CD8-positive, alpha-beta memory T cell (primary cell): Measurements from ENCODE around the gene ARHGAP32. TPM values are rescaled to one million over a fixed set of nuclear protein-coding genes. Genes with fewer than 3 reads are reported as not detected.
"Not testable (repeated sequence)": the region's sequence is repeated elsewhere in the genome, so short reads cannot be mapped to it uniquely, and the experiment has no call there.

Experiments used
- CTCF ChIA-PET: fragments of 350-600 bp; sonication (Branson Sonifier 250); formaldehyde crosslinking; loops from one replicate; lab custom pipeline; 2021; ENCODE audit warnings: antibody characterized with exemption; lab: Charles Lee
- POLR2A ChIA-PET: fragments of 350-600 bp; sonication (Branson Sonifier 250); formaldehyde crosslinking; loops from one replicate; lab custom pipeline; 2021; ENCODE audit warnings: antibody characterized with exemption; lab: Charles Lee
- DNase-seq, 5 donors: peaks; one replicate each; pipeline versions ENCODE4 v3.0.0 to v3.0.0-alpha.2; 2020 to 2022; ENCODE audit warnings: mixed read lengths in 1 of 5
- H3K27ac ChIP-seq: one replicate; pipeline ENCODE4 v1.7.0; 2013; ENCODE audit warnings: low read depth, mild to moderate bottlenecking, low read length, moderate library complexity
- H3K27me3 ChIP-seq: 2 replicates; pipeline ENCODE4 v1.7.0; 2013; ENCODE audit warnings: low read length, mild to moderate bottlenecking; ENCODE audit not compliant: insufficient read depth, poor library complexity, severe bottlenecking
- H3K36me3 ChIP-seq: 2 replicates; pipeline ENCODE4 v1.7.0; 2013; ENCODE audit warnings: mild to moderate bottlenecking, low read length, moderate library complexity; ENCODE audit not compliant: insufficient read depth
- H3K4me1 ChIP-seq: 2 replicates; pipeline ENCODE4 v1.7.0; 2013; ENCODE audit warnings: mild to moderate bottlenecking, low read length, moderate library complexity; ENCODE audit not compliant: insufficient read depth
- H3K4me3 ChIP-seq: 2 replicates; pipeline ENCODE4 v1.7.0; 2013; ENCODE audit warnings: mild to moderate bottlenecking, low read length
- H3K9me3 ChIP-seq: 2 replicates; pipeline ENCODE4 v1.7.0; 2013; ENCODE audit warnings: mild to moderate bottlenecking, low read length
- H3K27ac Mint-ChIP-seq, 8 donors: one replicate each; pipeline ENCODE4 v1.8.0; 2020 to 2021; ENCODE audit warnings: mixed read lengths in 8 of 8, mild to moderate bottlenecking in 6 of 8, inconsistent platforms in 3 of 8, moderate library complexity in 3 of 8
- H3K27me3 Mint-ChIP-seq, 2 donors: one replicate each; pipeline ENCODE4 v1.8.0; 2020 to 2021; ENCODE audit warnings: mixed read lengths in 2 of 2, mild to moderate bottlenecking in 1 of 2, moderate library complexity in 1 of 2
- H3K36me3 Mint-ChIP-seq, 3 donors: one replicate each; pipeline ENCODE4 v1.8.0; 2020 to 2021; ENCODE audit warnings: mixed read lengths in 3 of 3, inconsistent platforms in 1 of 3, mild to moderate bottlenecking in 1 of 3
- H3K4me1 Mint-ChIP-seq, 3 donors: one replicate each; pipeline ENCODE4 v1.8.0; 2020 to 2021; ENCODE audit warnings: mixed read lengths in 3 of 3, inconsistent platforms in 1 of 3, mild to moderate bottlenecking in 1 of 3
- H3K4me3 Mint-ChIP-seq, 7 donors: one replicate each; pipeline ENCODE4 v1.8.0; 2020 to 2021; ENCODE audit warnings: mixed read lengths in 7 of 7, mild to moderate bottlenecking in 6 of 7, moderate library complexity in 4 of 7, inconsistent platforms in 2 of 7
- H3K9me3 Mint-ChIP-seq, 5 donors: one replicate each; pipeline ENCODE4 v1.8.0; 2020 to 2022; ENCODE audit warnings: mixed read lengths in 5 of 5, mild to moderate bottlenecking in 3 of 5, moderate library complexity in 2 of 5, inconsistent platforms in 1 of 5
- polyA plus RNA-seq: library from polyadenylated mRNA; unstranded; fragments of 300-500 nt; fragmentation: Illumina TruSeq; gene quantifications from one replicate; pipeline ENCODE4 v1.2.3, GENCODE V29; 2021
- total RNA-seq, 2 experiments: library from RNA; stranded (reverse); gene quantifications; one replicate each; pipeline ENCODE4 v1.2.3, GENCODE V29; 2021

Gene ARHGAP32
- total and polyA plus RNA-seq, 3 experiments from 2014 or later: 0.48 to 3.1 (median 2.1) TPM

DNA sequence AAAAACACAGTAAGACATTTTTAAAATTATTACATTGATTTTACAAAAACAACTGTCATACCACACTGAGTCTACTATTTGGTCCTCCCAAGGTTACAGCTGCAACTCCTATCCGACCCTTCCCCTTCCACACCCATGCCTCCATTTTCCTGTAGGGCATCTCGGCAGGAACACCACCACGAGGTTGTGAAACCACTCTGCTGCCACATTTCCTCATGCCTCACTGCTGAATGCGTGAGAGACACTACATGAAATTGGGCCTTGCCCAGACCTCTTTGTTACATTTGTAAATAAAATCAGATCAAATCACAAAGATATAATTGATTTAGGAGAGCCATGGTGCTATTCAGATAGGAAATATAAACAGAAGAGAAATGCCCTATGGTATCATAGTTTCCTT, 2.0 kb downstream of the ARHGAP32 start:
- DNase-seq: no peak
- Mint-ChIP-seq H3K27ac (no peak overlapping the region), H3K4me1 (no peaks in the 10 kb centered on the region), H3K36me3 (peaks cover 0 to 13% (median 1%) of the 10 kb centered on the region in 3 donors), H3K27me3 (no peaks in the 10 kb centered on the region), H3K9me3 (peaks cover 0 to 10% (median 4%) of the 10 kb centered on the region in 5 donors), H3K4me3 (no peak overlapping the region)
- Histone ChIP-seq H3K9me3 (no peaks in the 10 kb centered on the region), H3K27ac (no peak overlapping the region), H3K4me1 (no peaks in the 10 kb centered on the region), H3K36me3 (no peaks in the 10 kb centered on the region), H3K27me3 (no peaks in the 10 kb centered on the region), H3K4me3 (no peak overlapping the region)
- POLR2A ChIA-PET: no interaction called here
- CTCF ChIA-PET: no interaction called here

DNA sequence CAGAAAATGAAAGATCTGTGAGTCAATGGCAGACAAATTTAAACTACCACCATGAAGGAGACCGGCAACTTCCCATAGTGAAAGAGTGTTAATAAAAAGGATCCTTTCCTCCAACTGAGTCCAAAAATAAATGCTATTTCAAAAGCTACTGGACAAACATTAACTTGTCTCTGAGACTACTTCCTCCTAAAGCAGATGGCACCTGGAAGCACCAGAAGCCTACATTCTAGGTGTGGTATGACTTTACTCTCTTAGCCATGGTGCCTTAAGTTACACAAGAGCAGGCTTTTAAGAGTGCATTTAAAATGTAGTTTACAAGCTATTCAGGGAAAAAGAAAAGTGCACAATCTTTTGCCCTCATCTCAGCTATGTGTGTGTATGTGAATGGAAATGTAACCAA, 2.5 kb downstream of the ARHGAP32 start:
- no peaks in the 10 kb centered on the region for H3K9me3 ChIP-seq
- no peaks in the 10 kb centered on the region for H3K36me3 ChIP-seq
- H3K9me3 Mint-ChIP-seq: peaks cover 0 to 10% (median 4%) of the 10 kb centered on the region in 5 donors
- no peak overlapping the region for H3K4me3 Mint-ChIP-seq
- no peak overlapping the region for H3K27ac Mint-ChIP-seq
- ChIA-PET POLR2A (no interaction called here), CTCF (no interaction called here)
- H3K27ac ChIP-seq: no peak overlapping the region
- peaks cover 0 to 13% (median 1%) of the 10 kb centered on the region in 3 donors for H3K36me3 Mint-ChIP-seq
- no peak for DNase-seq
- no peak overlapping the region for H3K4me3 ChIP-seq
- H3K27me3 Mint-ChIP-seq: no peaks in the 10 kb centered on the region
- H3K4me1 ChIP-seq: no peaks in the 10 kb centered on the region
- H3K4me1 Mint-ChIP-seq: no peaks in the 10 kb centered on the region
- no peaks in the 10 kb centered on the region for H3K27me3 ChIP-seq

DNA sequence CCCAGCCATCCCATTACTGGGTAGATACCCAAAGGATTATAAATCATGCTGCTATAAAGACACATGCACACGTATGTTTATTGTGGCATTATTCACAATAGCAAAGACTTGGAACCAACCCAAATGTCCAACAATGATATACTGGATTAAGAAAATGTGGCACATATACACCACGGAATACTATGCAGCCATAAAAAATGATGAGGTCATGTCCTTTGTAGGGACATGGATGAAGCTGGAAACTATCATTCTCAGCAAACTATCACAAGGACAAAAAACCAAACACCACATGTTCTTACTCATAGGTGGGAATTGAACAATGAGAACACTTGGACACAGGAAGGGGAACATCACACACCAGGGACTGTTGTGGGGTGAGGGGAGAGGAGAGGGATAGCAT, 7.0 kb downstream of the ARHGAP32 start:
- CTCF ChIA-PET, H3K27ac ChIP-seq, H3K4me1 Mint-ChIP-seq, DNase-seq, H3K4me3 ChIP-seq, H3K9me3 ChIP-seq, H3K27me3 Mint-ChIP-seq, H3K27ac Mint-ChIP-seq, H3K36me3 ChIP-seq, POLR2A ChIA-PET, H3K4me3 Mint-ChIP-seq, H3K27me3 ChIP-seq, H3K4me1 ChIP-seq: not testable (repeated sequence)
- Mint-ChIP-seq H3K9me3 (peaks cover 3 to 10% (median 4%) of the 10 kb centered on the region in 5 donors), H3K36me3 (peaks cover 0 to 13% (median 1%) of the 10 kb centered on the region in 3 donors)

DNA sequence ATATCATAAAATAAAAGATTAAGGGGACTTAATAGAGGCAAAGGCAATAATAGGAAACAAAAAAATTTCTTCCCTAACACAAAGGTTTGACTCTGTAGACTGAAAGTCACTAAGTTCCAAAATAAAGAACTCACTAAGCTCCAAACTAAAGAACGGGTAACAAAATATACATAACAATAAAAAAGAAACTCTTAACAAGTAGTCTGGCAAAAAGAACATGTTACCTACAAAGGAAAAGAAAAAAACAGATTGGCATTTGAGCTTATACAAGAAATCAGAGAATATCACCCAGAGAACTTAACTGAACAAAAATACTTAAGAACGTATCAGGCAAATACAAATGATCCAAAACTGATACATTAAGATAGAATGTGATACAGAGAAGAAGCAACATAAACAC, 7.5 kb downstream of the ARHGAP32 start:
- CTCF ChIA-PET: no interaction called here
- Mint-ChIP-seq H3K27ac (no peak overlapping the region), H3K4me1 (no peaks in the 10 kb centered on the region)

DNA sequence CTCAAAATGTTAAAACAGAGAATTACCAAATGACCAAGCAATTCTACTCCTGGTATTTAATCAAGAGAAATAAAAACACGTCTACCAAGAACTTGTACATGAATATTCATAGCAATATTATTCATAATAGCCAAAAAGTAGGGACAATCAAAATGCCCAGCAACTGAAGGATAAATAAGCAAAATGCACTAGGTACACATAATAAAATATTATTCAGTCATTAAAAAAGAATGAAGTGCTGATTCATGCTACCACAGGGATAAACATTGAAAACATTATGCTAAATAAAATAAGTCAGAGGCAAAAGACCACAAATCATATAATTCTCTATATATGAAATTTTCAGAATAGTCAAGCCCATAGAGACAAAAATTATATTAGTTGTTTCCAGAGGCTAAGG, 24.8 kb downstream of the ARHGAP32 start:
- POLR2A ChIA-PET: no interaction called here

More for the DNA sequence above, 7.5 kb downstream of the ARHGAP32 start:
- Histone ChIP-seq H3K9me3 (no peaks in the 10 kb centered on the region), H3K4me1 (no peaks in the 10 kb centered on the region), H3K27me3 (no peaks in the 10 kb centered on the region), H3K4me3 (no peak overlapping the region), H3K27ac (no peak overlapping the region), H3K36me3 (no peaks in the 10 kb centered on the region)
- H3K27me3 Mint-ChIP-seq: no peaks in the 10 kb centered on the region
- no peak for DNase-seq
- H3K4me3 Mint-ChIP-seq: no peak overlapping the region
- peaks cover 3 to 10% (median 4%) of the 10 kb centered on the region in 5 donors for H3K9me3 Mint-ChIP-seq
- H3K36me3 Mint-ChIP-seq: peaks cover 0 to 13% (median 1%) of the 10 kb centered on the region in 3 donors
- POLR2A ChIA-PET: no interaction called here

DNA sequence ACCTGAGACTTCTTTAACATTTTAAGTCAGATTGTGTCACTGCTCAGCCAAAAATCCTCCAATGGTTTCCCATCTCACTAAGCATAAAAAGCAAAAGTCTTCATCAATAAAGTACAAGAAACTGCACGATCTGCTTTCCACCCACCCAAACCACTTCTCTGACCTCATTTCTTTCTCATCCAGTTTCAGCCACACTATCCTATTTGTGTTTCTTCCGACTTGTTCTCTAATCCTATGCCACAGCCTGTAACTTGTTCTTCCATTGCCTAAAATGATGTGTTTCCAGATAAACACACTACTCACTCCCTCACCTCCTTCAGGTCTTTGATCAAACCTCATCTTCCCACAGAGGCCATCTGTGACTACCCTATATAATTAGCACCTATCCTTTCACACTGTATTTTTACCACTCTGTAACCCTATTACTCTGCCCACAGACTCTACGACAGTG, 28.4 kb downstream of the ARHGAP32 start:
- H3K9me3 Mint-ChIP-seq: peaks cover 2 to 71% (median 25%) of the 10 kb centered on the region in 5 donors
- Histone ChIP-seq H3K27ac (no peak overlapping the region), H3K27me3 (no peaks in the 10 kb centered on the region), H3K36me3 (no peaks in the 10 kb centered on the region), H3K4me3 (no peak overlapping the region), H3K9me3 (no peaks in the 10 kb centered on the region), H3K4me1 (no peaks in the 10 kb centered on the region)
- H3K36me3 Mint-ChIP-seq: peaks cover 0 to 75% (median 3%) of the 10 kb centered on the region in 3 donors
- no peak overlapping the region for H3K4me3 Mint-ChIP-seq
- H3K27me3 Mint-ChIP-seq: no peaks in the 10 kb centered on the region
- ChIA-PET POLR2A (no interaction called here), CTCF (no interaction called here)
- H3K27ac Mint-ChIP-seq: no peak overlapping the region
- DNase-seq: no peak
- H3K4me1 Mint-ChIP-seq: no peaks in the 10 kb centered on the region

More for the DNA sequence above, 24.8 kb downstream of the ARHGAP32 start:
- Histone ChIP-seq H3K4me1 (no peaks in the 10 kb centered on the region), H3K36me3 (no peaks in the 10 kb centered on the region), H3K27me3 (no peaks in the 10 kb centered on the region), H3K4me3 (no peak overlapping the region), H3K27ac (no peak overlapping the region), H3K9me3 (no peaks in the 10 kb centered on the region)
- Mint-ChIP-seq H3K27ac (no peak overlapping the region), H3K4me1 (no peaks in the 10 kb centered on the region), H3K9me3 (peaks cover 5 to 65% (median 34%) of the 10 kb centered on the region in 5 donors), H3K36me3 (peaks cover 0 to 64% (median 3%) of the 10 kb centered on the region in 3 donors), H3K4me3 (no peak overlapping the region), H3K27me3 (no peaks in the 10 kb centered on the region)
- CTCF ChIA-PET: no interaction called here
- no peak for DNase-seq

DNA sequence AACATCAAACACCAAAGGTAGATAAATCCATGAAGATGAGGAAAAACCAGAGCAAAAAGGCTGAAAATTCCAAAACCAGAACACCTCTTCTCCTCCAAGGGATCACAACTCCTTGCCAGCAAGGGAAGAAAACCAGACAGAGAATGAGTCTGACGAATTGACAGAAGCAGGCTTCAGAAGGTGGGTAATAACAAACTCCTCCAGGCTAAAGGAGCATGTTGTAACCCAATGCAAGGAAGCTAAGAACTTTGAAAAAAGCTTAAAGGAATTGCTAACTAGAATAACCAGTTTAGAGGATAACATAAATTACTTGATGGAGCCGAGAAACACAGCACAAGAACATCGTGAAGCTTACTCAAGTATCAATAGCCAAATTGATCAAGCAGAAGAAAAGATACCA, 35.0 kb downstream of the ARHGAP32 start:
- CTCF ChIA-PET: not testable (repeated sequence)
- H3K36me3 Mint-ChIP-seq: peaks cover 0 to 84% (median 1%) of the 10 kb centered on the region in 3 donors

DNA sequence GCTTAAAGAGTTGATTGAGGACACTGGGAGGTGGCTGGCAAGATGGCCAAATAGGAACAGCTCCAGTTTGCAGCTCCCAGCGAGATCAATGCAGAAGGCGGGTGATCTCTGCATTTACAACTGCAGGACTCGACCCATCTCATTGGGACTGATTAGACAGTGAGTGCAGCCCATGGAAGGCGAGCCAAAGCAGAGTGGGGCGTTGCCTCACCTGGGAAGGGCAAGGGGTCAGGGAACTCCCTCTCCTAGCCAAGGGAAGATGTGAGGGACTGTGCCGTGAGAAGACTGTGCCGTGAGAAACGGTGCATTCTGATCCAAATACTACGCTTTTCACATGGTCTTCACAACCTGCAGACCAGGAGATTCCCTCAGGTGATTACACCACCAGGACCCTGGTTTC, 36.4 kb downstream of the ARHGAP32 start:
- Mint-ChIP-seq H3K4me3 (no peak overlapping the region), H3K4me1 (no peaks in the 10 kb centered on the region), H3K9me3 (peaks cover 18 to 78% (median 29%) of the 10 kb centered on the region in 5 donors), H3K27me3 (peaks cover 0 to 1% of the 10 kb centered on the region in 2 donors), H3K27ac (no peak overlapping the region), H3K36me3 (peaks cover 0 to 84% (median 1%) of the 10 kb centered on the region in 3 donors)
- ChIA-PET POLR2A (no interaction called here), CTCF (no interaction called here)
- H3K36me3 ChIP-seq: no peaks in the 10 kb centered on the region
- DNase-seq: no peak
- H3K4me1 ChIP-seq: no peaks in the 10 kb centered on the region
- no peaks in the 10 kb centered on the region for H3K9me3 ChIP-seq
- H3K27me3 ChIP-seq: no peaks in the 10 kb centered on the region
- H3K27ac ChIP-seq: no peak overlapping the region
- H3K4me3 ChIP-seq: no peak overlapping the region

More for the DNA sequence above, 35.0 kb downstream of the ARHGAP32 start:
- H3K4me1 Mint-ChIP-seq, H3K4me3 Mint-ChIP-seq, DNase-seq, H3K9me3 ChIP-seq, H3K27ac Mint-ChIP-seq, H3K36me3 ChIP-seq, POLR2A ChIA-PET, H3K27ac ChIP-seq, H3K4me3 ChIP-seq, H3K27me3 Mint-ChIP-seq, H3K4me1 ChIP-seq, H3K27me3 ChIP-seq: not testable (repeated sequence)
- H3K9me3 Mint-ChIP-seq: peaks cover 11 to 75% (median 22%) of the 10 kb centered on the region in 5 donors
